ENCODE results near the gene CMKLR1.

GRCh38 chr12:108253540-108253939 lies 85.6 kb downstream of the CMKLR1 start:
- TF ChIP-seq CTCF (IDR thresholded peaks at IDR 0.05) (no peak), ZFX (IDR thresholded peaks at IDR 0.05; ENCODE audit: borderline replicate concordance) (no peak)
